GM12801 (cell line): ENCODE measurements around the gene PIK3CB.

Source experiments
- CTCF ChIP-seq: IDR thresholded peaks from one replicate; pipeline ENCODE4 v1.5.1; 2011; ENCODE audit warnings: control low read depth; ENCODE audit not compliant: insufficient read length; ENCODE audit errors: extremely low read depth

The PIK3CB gene

DNA sequence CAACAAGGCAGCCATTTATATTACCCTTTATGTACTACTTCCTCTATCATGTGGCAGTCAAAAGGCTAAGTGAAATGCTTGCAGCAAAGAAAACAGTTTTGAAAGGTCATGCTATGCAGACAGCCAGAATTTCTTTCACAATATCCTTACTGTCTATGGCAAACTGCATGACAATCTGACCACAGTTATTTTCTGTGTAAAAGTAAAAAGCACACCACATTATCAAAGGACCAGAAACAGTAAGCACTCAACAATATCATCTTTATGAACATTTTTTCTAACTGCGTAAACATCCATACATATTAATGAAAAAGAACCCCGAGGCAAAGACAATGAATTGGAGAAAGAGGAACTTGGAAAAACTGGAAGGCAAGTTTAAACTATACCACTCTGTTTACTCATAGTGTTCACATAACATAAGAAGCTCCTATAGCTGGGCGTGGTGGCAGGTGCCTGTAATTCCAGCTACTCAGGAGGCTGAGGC lies 47.9 kb downstream of the PIK3CB start:
- TF ChIP-seq CTCF: no peak

GRCh38 chr3:138785951-138786350 lies 48.8 kb downstream of the PIK3CB start:
- no peak for TF ChIP-seq CTCF

DNA sequence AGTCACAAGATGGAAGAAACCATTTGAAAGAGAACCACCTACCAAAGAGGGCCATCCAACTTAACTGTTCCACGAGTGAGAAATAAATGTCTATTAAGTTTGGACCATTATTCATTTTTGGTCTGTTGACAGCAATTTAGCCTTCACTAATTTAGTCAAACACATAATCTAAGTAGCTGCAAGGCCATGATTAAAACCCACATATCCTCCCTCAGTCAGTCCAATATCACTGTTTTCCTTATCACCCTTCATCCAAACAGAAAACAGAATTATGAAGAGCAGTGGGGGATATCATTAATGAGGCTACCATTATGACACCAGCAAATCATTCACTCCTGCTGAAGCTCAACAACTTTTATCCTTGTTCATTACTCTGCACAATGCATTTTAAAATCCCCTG lies 52.0 kb downstream of the PIK3CB start:
- no peak for TF ChIP-seq CTCF

- no peak for TF ChIP-seq CTCF
Observed at GRCh38 chr3:138781012-138781470, 53.7 kb downstream of the PIK3CB start.

DNA sequence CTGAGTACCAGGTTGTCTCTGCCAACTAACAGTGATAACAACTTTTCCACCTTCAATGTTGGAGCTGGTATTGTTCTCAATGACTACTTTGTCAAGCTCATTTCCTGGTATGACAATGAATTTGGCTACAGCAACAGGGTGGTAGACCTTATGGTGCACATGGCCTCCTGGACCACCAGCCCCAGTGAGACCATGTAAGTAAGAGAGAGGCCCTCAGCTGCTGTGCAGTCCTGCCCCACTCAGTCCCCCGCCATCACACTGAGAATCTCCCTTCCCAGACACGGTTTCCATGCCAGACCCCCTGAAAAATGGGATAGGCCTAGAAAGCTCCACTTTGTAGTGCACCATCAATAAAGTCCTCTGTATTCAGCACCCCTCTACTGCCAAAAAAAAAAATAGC lies 56.1 kb downstream of the PIK3CB start:
- TF ChIP-seq CTCF: no peak

- TF ChIP-seq CTCF: no peak
Observed at GRCh38 chr3:138776961-138777360, 57.8 kb downstream of the PIK3CB start.

- TF ChIP-seq CTCF: no peak
Observed at GRCh38 chr3:138775254-138775595, 59.5 kb downstream of the PIK3CB start.
